HK-2 (cell line): Measurements from ENCODE around the gene FBRSL1.

ENCODE experiments used
- DNase-seq: peaks from one replicate; pipeline ENCODE4 v3.0.0-alpha.2; 2018; ENCODE audit not compliant: unreplicated experiment

Gene FBRSL1

GRCh38 chr12:132496710-132497109, 6.8 kb downstream of the FBRSL1 start:
- DNase-seq = no peak

GRCh38 chr12:132497514-132498405, 7.8 kb downstream of the FBRSL1 start:
- DNase-seq = no peak

GRCh38 chr12:132498931-132499330, 9.0 kb downstream of the FBRSL1 start:
- no peak for DNase-seq

- DNase-seq = no peak
Measured at GRCh38 chr12:132500142-132500855, 10.3 kb downstream of the FBRSL1 start.

GRCh38 chr12:132500856-132501180, 10.9 kb downstream of the FBRSL1 start:
- DNase-seq = no peak

- DNase-seq = no peak
Measured at GRCh38 chr12:132501204-132501940, 11.4 kb downstream of the FBRSL1 start.

- no peak for DNase-seq
Measured at GRCh38 chr12:132502149-132502881, 12.4 kb downstream of the FBRSL1 start.

- DNase-seq = no peak
Measured at GRCh38 chr12:132502882-132503193, 12.9 kb downstream of the FBRSL1 start.

- no peak for DNase-seq
Measured at GRCh38 chr12:132503618-132504204, 13.8 kb downstream of the FBRSL1 start.

GRCh38 chr12:132505105-132505851, 15.3 kb downstream of the FBRSL1 start:
- no peak for DNase-seq

- no peak for DNase-seq
Measured at GRCh38 chr12:132505852-132506219, 15.9 kb downstream of the FBRSL1 start.

GRCh38 chr12:132506328-132507160, 16.6 kb downstream of the FBRSL1 start:
- DNase-seq = no peak

- no peak for DNase-seq
Measured at GRCh38 chr12:132507161-132507538, 17.2 kb downstream of the FBRSL1 start.

GRCh38 chr12:132507656-132508490, 17.9 kb downstream of the FBRSL1 start:
- DNase-seq = no peak

GRCh38 chr12:132508491-132508740, 18.5 kb downstream of the FBRSL1 start:
- DNase-seq = no peak

GRCh38 chr12:132508860-132509732, 19.1 kb downstream of the FBRSL1 start:
- DNase-seq = no peak

- DNase-seq = no peak
Measured at GRCh38 chr12:132510111-132510724, 20.3 kb downstream of the FBRSL1 start.
